Epithelial cell of proximal tubule (primary cell): ENCODE data around the gene MATN4. TPM values are rescaled to one million over a fixed set of nuclear protein-coding genes. Genes with fewer than 3 reads are reported as not detected.

ENCODE experiments used
- DNase-seq: peaks from one replicate; pipeline ENCODE4 v3.0.0-alpha.2; 2011; ENCODE audit warnings: low read depth
- H3K4me3 ChIP-seq: 2 replicates; pipeline ENCODE4 v1.5.1; 2011; ENCODE audit warnings: low read depth, mild to moderate bottlenecking, low read length
- total RNA-seq: library from RNA; depleted of rRNA; stranded (reverse); fragments of >200 nt; gene quantifications from 2 replicates; pipeline ENCODE4 v1.2.3, GENCODE V29; 2015
- TF ChIP-seq, protein P1 (sequence below): conservative IDR thresholded peaks from 2 replicates; pipeline ENCODE4 v1.5.1; 2012; ENCODE audit warnings: low read depth, mild to moderate bottlenecking, low read length

MATN4 gene
- total RNA-seq, 1 donor from 2014 or later, result not detected

DNA sequence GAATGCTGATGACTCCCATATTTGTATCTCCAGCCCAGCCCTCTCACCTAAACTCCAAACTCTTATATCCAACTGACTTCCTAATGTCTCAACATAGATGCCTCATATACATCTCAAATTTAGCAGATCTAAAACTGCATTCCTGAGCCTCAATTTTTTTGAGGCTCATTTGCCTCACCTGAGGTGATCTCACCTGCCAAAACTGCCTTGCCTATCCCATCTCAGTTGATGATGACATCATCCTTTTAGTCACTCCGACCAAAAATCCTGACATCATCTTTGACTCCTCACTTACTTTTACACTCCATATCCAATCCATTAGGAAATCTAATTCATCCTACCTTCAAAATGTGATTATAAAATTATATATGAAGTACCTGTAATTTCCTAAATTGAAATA is 28.1 kb downstream of the MATN4 start:
- no peak overlapping the region for H3K4me3 ChIP-seq
- no peak for DNase-seq
- TF ChIP-seq, protein P1, sequence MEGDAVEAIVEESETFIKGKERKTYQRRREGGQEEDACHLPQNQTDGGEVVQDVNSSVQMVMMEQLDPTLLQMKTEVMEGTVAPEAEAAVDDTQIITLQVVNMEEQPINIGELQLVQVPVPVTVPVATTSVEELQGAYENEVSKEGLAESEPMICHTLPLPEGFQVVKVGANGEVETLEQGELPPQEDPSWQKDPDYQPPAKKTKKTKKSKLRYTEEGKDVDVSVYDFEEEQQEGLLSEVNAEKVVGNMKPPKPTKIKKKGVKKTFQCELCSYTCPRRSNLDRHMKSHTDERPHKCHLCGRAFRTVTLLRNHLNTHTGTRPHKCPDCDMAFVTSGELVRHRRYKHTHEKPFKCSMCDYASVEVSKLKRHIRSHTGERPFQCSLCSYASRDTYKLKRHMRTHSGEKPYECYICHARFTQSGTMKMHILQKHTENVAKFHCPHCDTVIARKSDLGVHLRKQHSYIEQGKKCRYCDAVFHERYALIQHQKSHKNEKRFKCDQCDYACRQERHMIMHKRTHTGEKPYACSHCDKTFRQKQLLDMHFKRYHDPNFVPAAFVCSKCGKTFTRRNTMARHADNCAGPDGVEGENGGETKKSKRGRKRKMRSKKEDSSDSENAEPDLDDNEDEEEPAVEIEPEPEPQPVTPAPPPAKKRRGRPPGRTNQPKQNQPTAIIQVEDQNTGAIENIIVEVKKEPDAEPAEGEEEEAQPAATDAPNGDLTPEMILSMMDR, result no peak

- TF ChIP-seq, protein P1, result no peak
- no peak overlapping the region for H3K4me3 ChIP-seq
- no peak for DNase-seq
Observed at GRCh38 chr20:45275338-45275737, 32.8 kb downstream of the MATN4 start.

DNA sequence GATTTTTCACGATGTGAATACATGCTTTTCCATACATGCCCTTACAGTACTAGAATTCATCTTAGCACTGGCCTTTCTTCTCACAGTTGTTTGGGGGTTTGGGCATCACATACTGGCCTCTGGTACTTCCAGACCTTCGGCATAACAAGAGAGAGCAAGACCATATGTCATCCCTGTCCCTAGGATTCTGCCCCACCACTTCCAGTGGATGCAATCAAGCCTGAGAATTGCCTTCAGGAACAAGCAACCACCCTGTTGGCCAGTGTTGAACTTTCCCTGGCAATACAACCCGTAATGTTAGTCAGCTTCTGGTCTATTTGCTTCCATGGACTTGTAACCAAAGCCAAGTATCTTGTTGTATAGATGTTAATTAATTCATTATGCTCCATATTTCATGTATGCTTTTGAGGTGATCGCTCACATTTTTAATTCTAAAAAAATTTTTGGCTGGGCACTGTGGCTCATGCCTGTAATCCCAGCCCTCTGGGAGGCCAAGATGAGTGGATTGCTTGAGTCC is 38.3 kb downstream of the MATN4 start:
- no peak overlapping the region for H3K4me3 ChIP-seq
- DNase-seq, result no peak
- TF ChIP-seq, protein P1, result no peak

DNA sequence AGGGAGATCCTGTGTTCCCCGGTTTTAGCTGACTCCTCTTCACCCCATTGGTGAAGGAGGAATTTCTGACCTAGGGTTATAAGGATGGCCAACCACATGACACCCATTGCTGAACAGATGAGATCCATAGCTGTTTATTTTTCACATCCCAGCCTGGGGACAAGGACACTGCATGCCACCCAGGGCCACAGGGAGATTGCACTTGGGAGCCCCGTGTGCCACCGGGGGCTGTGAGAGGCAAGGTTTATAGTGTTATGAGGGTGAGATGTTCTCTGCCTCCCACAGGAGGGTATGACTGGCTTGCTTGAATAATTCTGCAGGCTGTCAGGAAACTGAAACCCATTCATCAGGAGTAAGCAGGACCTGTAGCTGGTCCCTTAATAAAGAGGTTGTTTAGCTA is 39.0 kb downstream of the MATN4 start:
- TF ChIP-seq, protein P1, result no peak
- H3K4me3 ChIP-seq, result no peak overlapping the region
- no peak for DNase-seq

- H3K4me3 ChIP-seq, result no peak overlapping the region
- TF ChIP-seq, protein P1, result no peak
- no peak for DNase-seq
Observed at GRCh38 chr20:45268531-45268930, 39.6 kb downstream of the MATN4 start.

DNA sequence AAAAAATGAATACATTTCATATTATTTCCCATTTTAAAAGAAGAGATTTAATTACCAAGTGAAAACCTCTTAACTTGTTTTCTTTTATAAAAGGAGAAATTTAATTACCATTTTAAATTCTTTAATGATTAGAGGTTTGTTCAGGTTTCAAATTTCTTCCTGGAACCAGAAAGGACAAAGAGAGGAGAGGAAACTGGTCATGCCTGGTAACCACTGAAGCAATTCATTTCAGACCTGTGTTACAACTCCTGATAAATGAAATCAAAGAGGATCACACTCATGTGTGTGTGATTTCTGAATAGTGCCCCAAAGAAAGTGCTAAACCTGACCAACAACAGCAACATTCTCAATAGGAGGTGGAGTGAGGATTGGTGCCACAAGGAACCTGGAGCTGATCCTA is 41.1 kb downstream of the MATN4 start:
- no peak overlapping the region for H3K4me3 ChIP-seq
- peak; percentile 50 for DNase-seq
- TF ChIP-seq, protein P1, result no peak

DNA sequence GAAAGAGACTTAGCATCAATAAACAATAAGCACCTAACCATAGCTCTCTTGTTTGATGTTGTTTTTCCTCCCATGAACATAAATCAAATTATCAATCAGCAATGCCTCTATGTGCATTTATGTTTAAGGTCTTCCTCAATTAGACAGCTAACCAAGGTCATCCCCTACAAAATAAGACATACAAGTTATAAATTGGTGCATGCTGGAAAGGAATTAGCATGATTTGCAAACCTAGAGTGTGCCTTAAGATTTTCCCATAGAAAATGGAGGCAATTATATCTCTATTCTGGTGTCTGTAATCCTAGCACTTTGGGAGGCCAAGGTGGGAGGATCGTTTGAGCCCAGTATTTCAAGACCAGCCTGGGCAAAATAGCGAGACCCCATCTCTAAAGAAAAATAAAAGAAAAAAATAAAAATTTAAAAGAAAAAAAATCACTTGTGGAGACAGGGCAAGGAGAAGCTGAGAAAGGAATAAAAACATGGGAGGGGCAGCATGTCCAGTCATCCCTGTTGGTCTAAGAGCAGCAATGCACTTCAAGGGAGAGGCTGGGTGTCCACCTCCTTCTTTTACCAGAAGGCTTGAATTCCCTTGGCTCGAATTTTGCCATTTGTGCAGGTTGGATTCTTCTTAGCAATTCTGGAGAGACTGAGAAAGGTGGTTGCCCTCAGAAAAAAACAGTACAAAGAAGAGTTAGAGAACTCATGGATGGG is 44.4 kb downstream of the MATN4 start:
- no peak for DNase-seq
- TF ChIP-seq, protein P1, result no peak
- no peak overlapping the region for H3K4me3 ChIP-seq
